ENCODE data around the gene MID2. TPM values are rescaled to one million over a fixed set of nuclear protein-coding genes. Genes with fewer than 3 reads are reported as not detected.
A peak's percentile ranks its signal among the peaks of the same experiment; 100 is the strongest.

MID2 gene
- total and polyA plus RNA-seq, 2 donors from 2014 or later: 2.7 to 16.5 TPM

GRCh38 chrX:107818900-107819521, 6.7 kb upstream of the MID2 start:
- Histone ChIP-seq H3K4me1 (ENCODE audit: control insufficient read depth in 2 of 3, insufficient read depth in 2 of 3, low read depth in 1 of 3, low read length in 3 of 3) (no peaks in the 10 kb centered on the region), H3K9ac (ENCODE audit: low read length in 3 of 3) (no peak overlapping the region), H3K4me3 (ENCODE audit: low read length in 3 of 3) (no peak overlapping the region), H3K27ac (ENCODE audit: low read depth in 2 of 2, low read length in 2 of 2) (no peak overlapping the region), H3K9me3 (ENCODE audit: control insufficient read depth in 2 of 3, insufficient read depth in 1 of 3, low read length in 3 of 3) (no peaks in the 10 kb centered on the region), H3K27me3 (ENCODE audit: control insufficient read depth, insufficient read depth, low read length) (no peaks in the 10 kb centered on the region), H3K36me3 (ENCODE audit: control insufficient read depth in 2 of 3, insufficient read depth in 3 of 3, low read length in 3 of 3) (no peaks in the 10 kb centered on the region)
- FAIRE-seq (no peak), DNase-seq (no peak)
- intact Hi-C loops (cut with DNase I): no loop called here
- TF ChIP-seq CTCF (IDR thresholded peaks at IDR 0.05; ENCODE audit: borderline replicate concordance, extremely low read depth, insufficient read depth): no peak

- H3K9me3 ChIP-seq (ENCODE audit: control insufficient read depth in 2 of 3, insufficient read depth in 1 of 3, low read length in 3 of 3): no peaks in the 10 kb centered on the region
- intact Hi-C loops (cut with DNase I): no loop called here
- no peaks in the 10 kb centered on the region for H3K36me3 ChIP-seq (ENCODE audit: control insufficient read depth in 2 of 3, insufficient read depth in 3 of 3, low read length in 3 of 3)
- no peak for TF ChIP-seq CTCF (IDR thresholded peaks at IDR 0.05; ENCODE audit: borderline replicate concordance, extremely low read depth, insufficient read depth)
- DNase-seq (no peak), FAIRE-seq (no peak)
- H3K4me1 ChIP-seq (ENCODE audit: control insufficient read depth in 2 of 3, insufficient read depth in 2 of 3, low read depth in 1 of 3, low read length in 3 of 3): peaks cover 0 to 5% (median 0%) of the 10 kb centered on the region in 3 donors
- H3K4me3 ChIP-seq (ENCODE audit: low read length in 3 of 3): no peak overlapping the region
- H3K9ac ChIP-seq (ENCODE audit: low read length in 3 of 3): no peak overlapping the region
- H3K27ac ChIP-seq (ENCODE audit: low read depth in 2 of 2, low read length in 2 of 2): no peak overlapping the region
- H3K27me3 ChIP-seq (ENCODE audit: control insufficient read depth, insufficient read depth, low read length): no peaks in the 10 kb centered on the region
Observed at GRCh38 chrX:107823042-107823441, 2.6 kb upstream of the MID2 start.

GRCh38 chrX:107823456-107823855, 2.2 kb upstream of the MID2 start:
- Histone ChIP-seq H3K9ac (ENCODE audit: low read length in 3 of 3) (no peak overlapping the region), H3K9me3 (ENCODE audit: control insufficient read depth in 2 of 3, insufficient read depth in 1 of 3, low read length in 3 of 3) (no peaks in the 10 kb centered on the region), H3K4me1 (ENCODE audit: control insufficient read depth in 2 of 3, insufficient read depth in 2 of 3, low read depth in 1 of 3, low read length in 3 of 3) (peaks cover 0 to 5% (median 0%) of the 10 kb centered on the region in 3 donors), H3K27ac (ENCODE audit: low read depth in 2 of 2, low read length in 2 of 2) (no peak overlapping the region), H3K27me3 (ENCODE audit: control insufficient read depth, insufficient read depth, low read length) (no peaks in the 10 kb centered on the region), H3K4me3 (ENCODE audit: low read length in 3 of 3) (no peak overlapping the region), H3K36me3 (ENCODE audit: control insufficient read depth in 2 of 3, insufficient read depth in 3 of 3, low read length in 3 of 3) (no peaks in the 10 kb centered on the region)
- intact Hi-C loops (cut with DNase I): no loop called here
- FAIRE-seq: no peak
- TF ChIP-seq CTCF (IDR thresholded peaks at IDR 0.05; ENCODE audit: borderline replicate concordance, extremely low read depth, insufficient read depth): no peak
- peak in 1 of 5 donors; percentile 4 for DNase-seq

All from kidney (tissue), 14 donors.